GM03348 (cell line): ENCODE measurements around the gene C11orf65.
"Not testable (repeated sequence)": the region's sequence is repeated elsewhere in the genome, so short reads cannot be mapped to it uniquely, and the experiment has no call there.

ENCODE experiments used
- DNase-seq: peaks from one replicate; pipeline ENCODE4 v3.0.0; 2012; ENCODE audit warnings: low spot score

C11orf65 gene

DNA sequence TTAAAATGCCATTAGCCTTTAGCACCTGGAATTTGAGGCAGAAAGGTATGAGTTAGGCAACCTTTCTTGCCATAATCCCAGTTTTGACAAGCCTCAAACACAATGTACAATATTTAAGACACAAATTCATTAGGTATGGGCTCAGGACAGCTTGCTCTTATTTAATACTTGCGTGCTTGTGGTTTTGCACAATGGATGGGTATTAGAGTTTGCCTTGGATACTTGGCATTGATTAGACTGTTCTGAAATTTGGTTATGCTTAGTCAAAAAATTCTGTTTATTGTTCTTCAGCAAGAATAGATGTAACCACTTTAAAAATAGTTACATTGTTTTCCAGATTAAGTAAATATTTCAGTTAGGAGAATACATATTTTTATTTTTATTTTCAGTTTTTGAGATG, 5.4 kb upstream of the C11orf65 start:
- DNase-seq, result no peak

DNA sequence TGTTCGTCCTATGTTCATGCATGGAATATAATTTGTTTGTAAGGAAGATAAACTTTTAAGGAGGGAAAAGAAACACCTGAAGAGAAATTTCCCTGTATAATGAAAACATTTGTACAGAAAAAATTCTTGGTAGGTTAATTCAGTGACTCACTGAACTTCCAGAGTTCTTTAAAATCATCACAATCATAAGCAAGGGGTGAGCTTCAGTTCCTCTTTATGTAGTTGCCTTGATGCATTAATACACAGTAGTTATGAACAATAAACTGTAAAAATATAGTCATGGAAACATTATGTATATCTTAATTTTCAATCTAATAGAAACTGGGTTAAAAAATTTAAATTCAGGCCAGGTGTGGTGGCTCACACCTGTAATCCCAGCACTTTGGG, 1.1 kb upstream of the C11orf65 start:
- DNase-seq, result no peak

DNA sequence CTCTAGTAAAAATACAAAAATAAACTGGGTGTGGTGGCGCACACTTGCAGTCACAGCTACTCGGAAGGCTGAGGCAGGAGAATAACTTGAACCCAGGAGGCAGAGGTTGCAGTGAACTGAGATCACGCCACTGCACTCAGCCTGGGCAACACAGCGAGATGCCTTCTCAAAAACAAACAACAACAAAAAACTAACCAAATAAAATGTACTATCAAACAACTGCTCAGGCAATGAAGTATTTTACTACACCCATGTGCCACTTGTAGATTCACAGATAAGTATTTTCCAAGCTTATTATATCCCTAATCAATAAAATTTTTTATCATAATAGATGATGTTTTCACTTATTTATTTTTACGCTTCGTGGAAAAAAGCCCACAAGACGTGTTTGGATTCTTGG, 924 bp downstream of the C11orf65 start:
- DNase-seq, result no peak

DNA sequence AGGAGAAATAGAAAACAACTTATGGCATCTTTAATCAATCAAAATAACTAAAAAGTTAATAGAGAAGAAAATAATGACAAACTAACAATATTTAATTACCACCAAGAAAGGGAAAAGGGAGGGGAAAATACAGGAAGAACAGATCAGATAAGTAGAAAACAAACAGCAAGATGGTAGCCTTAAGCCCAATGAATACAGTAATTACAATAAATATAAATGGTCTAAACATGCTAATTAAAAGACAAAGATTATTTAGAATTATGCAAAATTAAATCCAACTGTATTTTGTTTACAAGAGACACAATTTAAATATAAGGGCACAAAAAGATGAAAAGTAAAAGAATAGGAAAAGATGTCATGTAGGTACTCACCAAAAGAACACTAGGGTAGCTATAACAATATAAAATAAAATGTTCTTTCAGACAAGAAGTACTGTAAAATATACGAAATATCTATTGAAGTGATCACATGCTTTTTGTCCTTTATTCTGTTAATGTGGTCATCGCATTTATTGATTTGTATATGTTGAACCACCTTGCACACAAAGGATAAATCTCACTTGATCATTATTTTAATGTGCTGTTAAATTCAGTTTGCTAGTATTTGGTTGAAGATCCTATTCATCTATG, 14.0 kb downstream of the C11orf65 start:
- DNase-seq, result no peak

DNA sequence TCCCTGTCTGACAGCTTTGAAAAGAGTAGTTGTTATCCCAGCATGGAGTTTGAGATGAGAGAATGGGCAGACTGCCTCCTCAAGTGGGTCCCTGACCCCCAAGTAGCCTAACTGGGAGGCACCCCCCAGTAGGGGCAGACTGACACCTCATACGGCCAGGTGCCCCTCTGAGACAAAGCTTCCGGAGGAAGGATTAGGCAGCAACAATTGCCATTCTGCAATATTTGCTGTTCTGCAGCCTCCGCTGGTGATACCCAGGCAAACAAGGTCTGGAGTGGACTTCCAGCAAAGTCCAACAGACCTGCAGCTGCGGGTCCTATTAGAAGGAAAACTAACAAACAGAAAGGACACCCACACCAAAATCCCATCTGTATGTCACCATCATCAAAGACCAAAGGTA, 25.9 kb downstream of the C11orf65 start:
- not testable (repeated sequence) for DNase-seq

DNA sequence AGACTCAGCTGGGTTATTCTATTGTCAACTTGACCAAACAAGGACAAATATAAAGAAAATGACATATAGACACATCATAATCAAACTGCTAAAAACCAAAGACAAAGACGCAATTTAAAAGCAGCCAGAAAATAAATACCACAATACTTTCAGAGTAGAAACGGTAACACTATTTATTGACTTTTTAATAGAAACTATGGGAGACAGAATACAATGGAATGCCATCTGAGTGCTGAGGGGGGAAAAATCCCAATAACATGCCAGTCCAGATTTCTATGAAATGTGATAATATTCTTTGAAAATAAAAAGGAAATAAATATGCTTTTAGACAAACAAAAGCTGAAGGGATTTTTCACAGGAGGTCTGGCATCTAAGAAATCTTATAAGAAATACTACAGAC, 30.7 kb downstream of the C11orf65 start:
- DNase-seq, result no peak

DNA sequence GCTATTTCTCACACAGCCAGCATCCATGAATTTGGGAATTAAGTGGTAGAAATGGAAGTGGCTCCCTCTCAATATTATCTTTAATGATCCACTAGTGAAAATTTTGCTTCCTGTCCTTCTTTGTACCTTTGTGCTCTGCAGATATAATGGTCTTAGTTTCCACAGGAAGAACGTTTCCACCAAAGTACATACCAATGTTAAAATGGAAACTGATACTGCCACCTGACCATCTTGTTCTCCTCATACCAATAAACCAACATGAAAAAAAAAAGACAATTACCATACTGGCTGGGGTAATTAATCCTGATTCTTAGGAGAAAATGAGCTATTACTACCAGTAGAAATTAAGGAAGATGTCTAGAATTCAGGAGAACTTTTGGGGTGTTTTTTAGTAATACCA, 32.3 kb downstream of the C11orf65 start:
- no peak for DNase-seq

DNA sequence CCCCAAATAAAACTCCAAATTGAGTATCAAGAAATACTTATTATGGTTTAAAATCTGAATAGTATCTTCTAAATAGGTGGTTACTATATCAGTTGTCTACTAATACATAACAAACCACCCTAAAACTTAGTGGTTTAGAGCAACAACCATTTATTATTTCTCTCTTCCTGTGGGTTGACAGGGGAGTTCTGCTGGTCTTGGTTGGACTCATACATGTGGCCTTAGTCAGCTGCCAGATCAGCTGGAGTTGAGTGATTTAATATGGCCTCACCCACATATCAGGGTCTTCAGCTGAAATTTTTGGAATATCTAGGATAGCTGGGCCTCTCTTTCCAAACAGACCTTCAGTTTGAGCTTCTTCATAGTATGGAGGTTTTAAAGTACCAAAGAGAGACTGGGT, 34.5 kb downstream of the C11orf65 start:
- peak; percentile 58 for DNase-seq

DNA sequence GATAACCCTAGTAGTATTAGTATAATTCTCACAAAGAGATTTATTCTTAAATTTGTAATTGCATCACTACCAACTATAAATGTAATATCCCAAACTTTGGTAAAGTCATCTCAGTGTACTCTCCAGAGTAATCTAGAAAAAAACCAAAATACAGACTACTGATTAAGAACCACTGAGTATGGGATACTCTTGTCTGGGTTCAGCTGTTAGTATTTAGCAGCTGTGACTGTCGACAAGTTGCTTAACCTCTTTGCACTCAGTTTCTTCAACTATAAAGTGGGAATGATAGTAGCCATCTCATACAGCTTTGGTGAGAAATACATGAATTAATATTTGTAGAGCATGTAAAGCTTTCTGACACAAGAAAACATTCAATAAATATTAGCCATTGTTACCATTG, 35.3 kb downstream of the C11orf65 start:
- no peak for DNase-seq

DNA sequence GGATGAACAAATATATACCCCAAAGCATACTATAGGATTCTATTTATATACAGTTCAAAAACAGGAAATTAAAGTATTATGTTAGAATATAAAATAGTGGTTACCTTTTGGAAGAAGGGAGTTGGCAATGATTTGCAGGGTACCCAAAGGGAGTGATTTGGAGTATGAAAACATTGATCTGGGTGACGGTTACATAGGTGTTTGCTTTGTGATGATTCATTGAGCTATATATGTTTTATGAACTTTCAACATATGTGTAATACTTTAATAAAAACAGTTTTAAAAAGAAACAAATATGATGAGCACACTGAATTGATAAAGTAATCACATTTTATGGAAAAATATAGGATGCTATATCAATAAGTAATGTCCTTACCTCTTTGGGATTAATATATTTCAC, 36.0 kb downstream of the C11orf65 start:
- no peak for DNase-seq

DNA sequence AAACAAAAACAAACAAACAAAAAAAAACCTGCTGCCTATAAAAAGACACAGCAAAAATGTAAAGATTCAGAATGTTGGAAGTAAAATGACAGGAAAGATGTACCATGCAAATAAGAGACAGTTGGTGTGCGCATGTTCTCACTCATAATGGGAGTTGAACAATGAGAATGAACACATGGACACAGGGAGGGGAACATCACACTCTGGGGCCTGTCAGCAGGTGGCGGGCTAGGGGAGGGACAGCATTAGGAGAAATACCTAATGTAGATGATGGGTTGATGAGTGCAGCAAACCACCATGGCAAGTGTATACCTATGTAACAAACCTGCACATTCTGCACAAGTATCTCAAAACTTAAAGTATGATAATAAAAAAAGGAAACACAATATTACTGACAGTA, 49.8 kb downstream of the C11orf65 start:
- DNase-seq, result not testable (repeated sequence)

DNA sequence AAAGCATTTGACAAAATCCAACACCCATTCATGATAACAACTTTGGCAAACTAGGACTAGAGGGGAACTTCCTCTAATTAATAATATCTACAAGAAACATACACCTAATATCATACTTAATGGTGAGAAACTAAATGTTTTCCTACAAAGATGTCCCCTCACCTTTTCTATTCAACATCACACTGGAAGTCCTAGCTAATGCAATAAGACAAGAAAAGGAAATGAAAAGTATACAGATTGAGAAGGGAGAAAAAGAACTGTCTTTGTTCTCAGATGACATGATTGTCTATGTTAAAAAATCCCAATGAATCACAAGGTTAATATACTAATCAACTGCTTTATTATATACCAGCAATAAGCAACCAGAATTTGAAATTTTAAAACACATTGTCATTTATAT, 52.4 kb downstream of the C11orf65 start:
- DNase-seq, result no peak

DNA sequence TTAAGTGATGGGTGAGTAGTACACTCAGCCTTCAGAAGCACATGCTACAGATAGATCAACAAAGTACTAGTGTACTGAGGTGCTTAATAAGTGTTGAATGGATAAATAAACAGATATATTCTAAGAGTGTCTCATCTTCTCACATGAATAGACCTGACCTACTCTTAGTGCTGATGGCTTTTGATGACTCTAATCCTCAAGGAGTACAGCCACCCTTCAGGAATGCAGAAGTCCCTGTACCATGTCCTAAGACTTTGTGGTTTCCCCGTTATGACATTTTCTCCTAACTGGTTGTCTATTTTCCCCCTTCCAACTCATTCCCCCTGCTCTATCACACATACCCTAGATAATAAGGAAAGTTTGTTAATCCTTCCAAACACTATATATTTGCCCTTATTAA, 61.6 kb downstream of the C11orf65 start:
- no peak for DNase-seq

DNA sequence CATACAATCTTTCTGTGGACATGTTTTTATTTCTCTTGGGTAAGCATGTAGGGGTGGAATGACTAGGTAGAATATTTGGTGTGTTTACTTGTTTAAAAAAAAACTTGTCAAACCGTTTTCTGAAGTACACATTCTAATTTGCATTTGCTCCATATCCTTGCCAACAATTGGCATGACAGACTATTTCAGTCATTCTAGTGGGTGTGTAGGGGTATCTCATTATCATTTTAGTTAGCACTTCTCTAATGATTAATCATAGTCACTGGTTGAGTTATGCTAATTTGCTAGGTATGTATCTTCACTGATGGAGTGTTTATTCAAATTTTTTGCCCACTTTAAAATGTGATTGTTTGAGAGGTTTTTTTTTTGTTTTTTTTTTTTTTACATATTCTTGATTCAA, 64.3 kb downstream of the C11orf65 start:
- DNase-seq, result no peak

DNA sequence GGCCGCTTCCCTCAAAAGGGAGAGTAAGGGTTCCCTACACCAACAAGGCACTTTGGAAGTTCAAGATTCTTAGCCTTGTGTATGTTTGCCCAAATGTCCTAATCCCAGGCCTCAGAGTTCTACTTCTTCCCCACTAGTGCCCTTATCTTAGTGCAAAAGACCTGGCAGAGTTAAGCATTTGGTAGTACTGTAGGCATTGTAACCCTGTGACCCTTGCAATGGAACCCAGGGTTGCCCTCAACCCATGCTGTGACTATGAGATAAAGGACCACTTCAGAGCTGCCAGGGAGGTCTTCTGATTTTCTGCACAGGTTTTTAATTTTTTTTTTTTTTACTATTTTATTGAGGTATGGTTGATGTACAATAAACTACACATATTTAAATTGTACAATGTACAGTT, 65.1 kb downstream of the C11orf65 start:
- DNase-seq, result no peak

DNA sequence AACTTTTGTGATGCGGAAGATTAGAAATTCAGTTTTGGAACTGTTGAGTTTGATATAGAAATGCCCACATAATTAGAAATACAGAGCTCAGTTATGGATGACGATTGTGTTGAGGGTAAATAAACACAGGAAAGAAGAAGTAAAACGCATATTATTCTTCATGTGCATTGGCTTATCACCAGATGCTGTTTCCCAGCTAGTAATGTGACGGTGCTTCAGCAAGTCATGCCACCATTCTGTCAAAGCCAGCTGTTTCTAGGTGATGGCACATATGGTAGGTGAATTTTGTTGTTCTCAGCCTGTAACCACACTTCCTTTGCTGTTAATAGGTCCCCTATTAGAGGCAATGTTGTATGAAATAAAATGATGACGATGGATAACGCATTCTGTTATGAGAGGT, 68.9 kb downstream of the C11orf65 start:
- no peak for DNase-seq

DNA sequence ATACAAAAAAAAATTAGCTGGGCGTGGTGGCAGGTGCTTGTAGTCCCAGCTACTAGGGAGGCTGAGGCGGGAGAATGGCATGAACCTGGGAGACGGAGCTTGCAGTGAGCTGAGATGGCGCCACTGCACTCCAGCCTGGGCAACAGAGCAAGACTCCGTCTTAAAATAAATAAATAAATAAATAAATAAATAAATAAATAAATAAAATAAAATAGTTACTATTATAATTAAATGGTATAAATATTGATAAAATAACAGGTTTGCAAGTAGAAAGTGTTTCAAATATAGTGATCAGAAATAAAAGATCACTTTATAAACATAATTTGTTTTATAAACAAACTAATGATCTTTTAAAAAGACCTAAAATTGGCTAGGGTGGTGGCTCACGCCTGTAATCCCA, 70.7 kb downstream of the C11orf65 start:
- DNase-seq, result not testable (repeated sequence)

DNA sequence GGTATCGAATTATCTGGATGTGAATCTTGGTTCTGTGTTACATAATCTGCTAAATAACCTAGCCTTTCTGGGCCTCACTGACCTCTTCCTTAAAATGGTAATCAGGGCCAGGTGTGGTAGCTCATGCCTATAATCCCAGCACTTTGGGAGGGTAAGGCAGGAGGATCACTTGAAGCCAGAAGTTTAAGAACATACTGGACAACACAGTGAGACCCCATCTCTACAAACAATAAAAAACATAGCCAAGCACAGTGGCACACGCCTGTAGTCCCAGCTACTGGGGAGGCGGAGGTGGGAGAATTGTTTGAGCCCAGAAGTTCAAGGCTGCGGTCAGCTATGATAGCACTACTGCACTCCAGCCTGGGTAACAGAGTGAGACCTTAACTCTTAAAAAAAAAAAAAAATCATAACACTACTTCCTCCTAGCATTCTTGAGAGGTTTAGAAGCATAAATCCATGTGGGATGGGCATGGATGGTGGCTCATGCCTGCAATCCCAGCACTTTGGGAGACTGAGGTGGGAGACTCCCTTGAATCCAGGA, 72.5 kb downstream of the C11orf65 start:
- no peak for DNase-seq

DNA sequence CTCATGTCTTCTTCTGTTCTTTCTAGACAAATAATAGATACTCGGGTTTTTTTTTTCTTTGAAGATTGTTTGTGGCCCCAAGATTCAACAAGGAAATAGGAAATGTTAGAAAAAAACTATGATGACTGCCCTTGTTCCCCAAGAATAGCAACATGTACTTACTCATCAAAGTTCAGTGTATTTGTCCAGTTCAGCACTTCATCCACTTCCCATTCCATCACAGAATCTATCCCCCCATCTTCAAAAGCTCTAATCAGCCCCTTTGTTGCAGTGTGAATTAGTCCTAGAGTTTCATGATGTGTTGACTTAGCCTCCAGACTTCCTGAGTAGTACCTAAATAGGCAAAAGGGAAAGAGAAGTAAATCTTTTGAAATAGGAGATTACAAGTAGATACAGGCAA, 74.3 kb downstream of the C11orf65 start:
- no peak for DNase-seq

DNA sequence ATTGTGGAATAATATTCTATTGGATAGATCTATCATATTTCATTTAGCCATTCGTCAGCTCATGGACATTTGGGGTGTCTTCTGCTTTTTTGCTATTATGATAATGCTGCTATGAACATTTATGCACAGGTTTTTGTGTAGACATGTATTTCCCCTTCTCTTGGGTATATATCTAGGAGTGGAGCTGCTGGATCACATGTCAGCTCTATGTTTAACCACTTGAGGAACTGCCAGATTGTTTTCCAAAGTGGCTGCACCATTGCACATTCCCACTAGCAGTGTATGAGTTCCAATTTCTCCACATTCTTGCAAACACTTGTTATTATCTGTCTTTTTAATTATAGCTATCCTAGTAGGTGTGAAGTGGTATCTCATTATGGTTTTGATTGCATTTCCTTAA, 75.0 kb downstream of the C11orf65 start:
- no peak for DNase-seq

DNA sequence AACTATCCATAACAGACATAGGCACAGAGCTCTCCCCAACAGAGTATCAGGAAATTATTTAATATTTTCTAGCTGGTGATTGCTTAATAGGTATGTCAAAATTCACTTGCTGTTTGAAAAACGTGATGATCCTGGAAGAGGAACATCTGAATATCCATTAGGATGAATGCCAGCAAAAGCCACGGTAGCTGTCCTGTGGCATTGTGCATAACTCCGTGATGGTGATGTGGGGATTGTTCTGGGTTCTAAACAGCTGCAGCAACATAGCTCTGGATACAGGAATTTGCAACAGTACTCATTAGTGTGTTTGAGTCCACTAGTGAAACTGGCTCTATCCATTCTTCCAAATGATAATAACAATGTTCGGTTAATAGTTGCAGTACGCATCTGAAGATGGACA, 78.8 kb downstream of the C11orf65 start:
- no peak for DNase-seq

DNA sequence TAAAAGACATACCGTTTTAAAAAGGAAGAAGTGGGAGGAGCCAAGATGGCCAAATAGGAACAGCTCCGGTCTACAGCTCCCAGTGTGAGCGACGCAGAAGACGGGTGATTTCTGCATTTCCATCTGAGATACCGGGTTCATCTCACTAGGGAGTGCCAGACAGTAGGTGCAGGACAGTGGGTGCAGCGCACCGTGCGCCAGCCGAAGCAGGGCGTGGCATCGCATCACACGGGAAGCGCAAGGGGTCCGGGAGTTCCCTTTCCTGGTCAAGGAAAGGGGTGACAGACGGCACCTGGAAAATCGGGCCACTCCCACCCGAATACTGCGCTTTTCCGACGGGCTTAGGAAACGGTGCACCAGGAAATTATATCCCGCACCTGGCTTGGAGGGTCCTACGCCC, 93.8 kb downstream of the C11orf65 start:
- DNase-seq, result not testable (repeated sequence)

DNA sequence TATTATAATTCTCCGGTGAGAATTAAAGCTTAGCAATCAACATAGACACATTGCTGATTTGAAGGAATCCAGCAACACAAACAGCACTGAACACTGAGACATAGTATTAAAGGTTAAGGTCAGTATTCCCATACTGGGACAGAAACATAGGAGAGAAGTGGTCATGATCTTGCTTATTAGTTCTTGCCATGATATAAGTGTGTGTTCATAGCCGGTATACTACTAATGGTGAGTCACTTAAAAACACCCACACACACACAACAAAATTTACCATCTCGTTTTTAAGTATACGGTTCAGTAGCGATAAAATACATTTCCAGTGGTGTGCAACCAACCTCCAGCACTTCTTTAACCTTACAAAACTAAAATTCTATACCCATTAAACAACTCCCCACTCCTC, 96.3 kb downstream of the C11orf65 start:
- DNase-seq, result no peak

DNA sequence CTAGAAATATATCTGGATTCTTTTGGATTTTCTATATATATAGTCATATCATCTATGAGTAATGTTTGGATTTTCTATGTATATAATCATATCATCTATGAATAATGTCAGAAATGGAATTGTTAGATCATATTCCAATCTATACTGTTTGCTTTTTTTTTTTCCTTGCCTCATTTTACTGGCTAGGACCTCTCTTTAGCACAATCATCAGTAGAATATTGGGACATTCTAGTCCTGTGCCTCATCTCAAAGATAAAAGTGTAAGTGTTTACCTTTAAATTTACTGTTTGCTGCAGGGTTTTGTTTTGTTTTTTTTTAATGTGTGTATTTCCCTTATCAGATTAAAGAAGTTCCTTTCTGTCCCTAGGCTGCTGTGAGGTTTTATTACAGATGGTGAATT, 97.0 kb downstream of the C11orf65 start:
- DNase-seq, result no peak

DNA sequence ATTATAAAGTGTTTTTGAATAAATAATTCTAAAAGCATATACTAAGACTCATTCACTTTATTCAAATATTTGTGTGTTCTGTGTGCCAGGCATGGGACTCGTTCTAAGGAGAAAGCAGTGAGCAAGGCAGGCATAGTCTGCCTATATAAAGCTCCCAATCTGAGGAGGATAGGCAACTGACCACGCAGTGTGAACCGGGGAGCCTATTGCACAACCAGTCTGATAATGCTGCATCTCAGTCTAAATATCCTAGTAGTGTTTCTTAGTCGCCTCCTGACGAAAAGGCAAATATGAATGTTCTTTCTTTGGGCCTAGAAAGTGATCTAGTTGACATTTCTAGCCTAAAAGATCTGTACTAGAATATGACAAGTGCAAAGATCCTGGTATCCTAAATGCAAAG, 98.3 kb downstream of the C11orf65 start:
- DNase-seq, result no peak
